ENCODE measurements around the gene COX19.

The COX19 gene

GRCh38 chr7:1021931-1022330 lies 46.6 kb upstream of the COX19 start:
- no peak overlapping the region for H2AFZ ChIP-seq (ENCODE audit: low read depth, low read length)
- peaks cover 17% of the 10 kb centered on the region; the same call in 1 of the 2 replicates for H3K79me2 ChIP-seq (ENCODE audit: low read length)
- no peak overlapping the region for H3K4me2 ChIP-seq (ENCODE audit: low read length)
- peaks cover 10% of the 10 kb centered on the region for H3K36me3 ChIP-seq (replicated peaks; ENCODE audit: low read depth, low read length)
- peaks cover 30% of the 10 kb centered on the region for H4K20me1 ChIP-seq (ENCODE audit: insufficient read depth, low read length)
- peaks cover 35% of the 10 kb centered on the region for H3K4me1 ChIP-seq (ENCODE audit: low read length)
- H3K27ac ChIP-seq (ENCODE audit: low read length): no peak overlapping the region
- no peaks in the 10 kb centered on the region for H3K27me3 ChIP-seq (ENCODE audit: low read depth, low read length)
- no peak overlapping the region for H3K4me3 ChIP-seq (ENCODE audit: low read length)
- no peaks in the 10 kb centered on the region for H3K9me3 ChIP-seq (ENCODE audit: insufficient read depth, low read length)
- TF ChIP-seq EZH2phosphoT487 (IDR thresholded peaks at IDR 0.05; ENCODE audit: low read depth): no peak
- TF ChIP-seq CTCF (IDR thresholded peaks at IDR 0.05; ENCODE audit: low read depth, low read length): no peak
- H3K9ac ChIP-seq (ENCODE audit: low read length): no peak overlapping the region

GRCh38 chr7:1021366-1021765 lies 46.0 kb upstream of the COX19 start:
- Histone ChIP-seq H3K4me3 (ENCODE audit: low read length) (no peak overlapping the region), H2AFZ (ENCODE audit: low read depth, low read length) (no peak overlapping the region), H3K36me3 (replicated peaks; ENCODE audit: low read depth, low read length) (peaks cover 7% of the 10 kb centered on the region), H3K9me3 (ENCODE audit: insufficient read depth, low read length) (no peaks in the 10 kb centered on the region), H3K27ac (ENCODE audit: low read length) (no peak overlapping the region), H3K79me2 (ENCODE audit: low read length) (peaks cover 17% of the 10 kb centered on the region; the same call in 1 of the 2 replicates), H3K9ac (ENCODE audit: low read length) (no peak overlapping the region), H4K20me1 (ENCODE audit: insufficient read depth, low read length) (peaks cover 30% of the 10 kb centered on the region), H3K27me3 (ENCODE audit: low read depth, low read length) (no peaks in the 10 kb centered on the region), H3K4me2 (ENCODE audit: low read length) (no peak overlapping the region), H3K4me1 (ENCODE audit: low read length) (peaks cover 35% of the 10 kb centered on the region)
- TF ChIP-seq EZH2phosphoT487 (IDR thresholded peaks at IDR 0.05; ENCODE audit: low read depth) (no peak), CTCF (IDR thresholded peaks at IDR 0.05; ENCODE audit: low read depth, low read length) (no peak)

GRCh38 chr7:1020849-1021251 lies 45.5 kb upstream of the COX19 start:
- Histone ChIP-seq H2AFZ (ENCODE audit: low read depth, low read length) (no peak overlapping the region), H3K4me3 (ENCODE audit: low read length) (no peak overlapping the region), H3K79me2 (ENCODE audit: low read length) (peaks cover 13% of the 10 kb centered on the region; the same call in 1 of the 2 replicates), H3K27ac (ENCODE audit: low read length) (no peak overlapping the region), H3K9ac (ENCODE audit: low read length) (no peak overlapping the region), H3K27me3 (ENCODE audit: low read depth, low read length) (no peaks in the 10 kb centered on the region), H3K4me2 (ENCODE audit: low read length) (no peak overlapping the region), H4K20me1 (ENCODE audit: insufficient read depth, low read length) (peaks cover 30% of the 10 kb centered on the region), H3K4me1 (ENCODE audit: low read length) (peaks cover 30% of the 10 kb centered on the region), H3K36me3 (replicated peaks; ENCODE audit: low read depth, low read length) (peaks cover 2% of the 10 kb centered on the region), H3K9me3 (ENCODE audit: insufficient read depth, low read length) (no peaks in the 10 kb centered on the region)
- TF ChIP-seq EZH2phosphoT487 (IDR thresholded peaks at IDR 0.05; ENCODE audit: low read depth) (no peak), CTCF (IDR thresholded peaks at IDR 0.05; ENCODE audit: low read depth, low read length) (peak; percentile 43)

GRCh38 chr7:1019789-1020610 lies 44.7 kb upstream of the COX19 start:
- no peak overlapping the region for H3K27ac ChIP-seq (ENCODE audit: low read length)
- H3K36me3 ChIP-seq (replicated peaks; ENCODE audit: low read depth, low read length): no peaks in the 10 kb centered on the region
- H4K20me1 ChIP-seq (ENCODE audit: insufficient read depth, low read length): peaks cover 27% of the 10 kb centered on the region
- no peak overlapping the region for H3K9ac ChIP-seq (ENCODE audit: low read length)
- H3K4me2 ChIP-seq (ENCODE audit: low read length): no peak overlapping the region
- H3K4me1 ChIP-seq (ENCODE audit: low read length): peaks cover 21% of the 10 kb centered on the region
- no peak overlapping the region for H2AFZ ChIP-seq (ENCODE audit: low read depth, low read length)
- TF ChIP-seq EZH2phosphoT487 (IDR thresholded peaks at IDR 0.05; ENCODE audit: low read depth) (no peak), CTCF (IDR thresholded peaks at IDR 0.05; ENCODE audit: low read depth, low read length) (no peak)
- no peaks in the 10 kb centered on the region for H3K27me3 ChIP-seq (ENCODE audit: low read depth, low read length)
- H3K9me3 ChIP-seq (ENCODE audit: insufficient read depth, low read length): no peaks in the 10 kb centered on the region
- H3K79me2 ChIP-seq (ENCODE audit: low read length): peaks cover 10% of the 10 kb centered on the region; the same call in 1 of the 2 replicates
- no peak overlapping the region for H3K4me3 ChIP-seq (ENCODE audit: low read length)

Measured in OCI-LY3 (cell line).